PFSK-1 (cell line): ENCODE measurements around the gene UBXN10.

ENCODE experiments used
- FOXP2 ChIP-seq: optimal IDR thresholded peaks from 2 replicates; pipeline ENCODE3; 2011; ENCODE audit warnings: borderline replicate concordance, control low read depth, inconsistent platforms; ENCODE audit not compliant: insufficient read depth; ENCODE audit errors: extremely low read length, extremely low read depth
- POLR2AphosphoS5 ChIP-seq: IDR thresholded peaks from 2 replicates; pipeline ENCODE4 v1.6.1; 2012; ENCODE audit warnings: low read depth, mild to moderate bottlenecking, control low read depth, low read length, moderate library complexity
- SIN3A ChIP-seq: IDR thresholded peaks from 2 replicates; pipeline ENCODE4 v1.6.1; 2012; ENCODE audit warnings: mild to moderate bottlenecking, low read length, moderate library complexity, borderline replicate concordance; ENCODE audit not compliant: insufficient read depth
- TAF1 ChIP-seq: IDR thresholded peaks from 2 replicates; pipeline ENCODE4 v1.6.1; 2012; ENCODE audit warnings: low read length, control low read depth, borderline replicate concordance; ENCODE audit not compliant: insufficient read depth
- TF ChIP-seq, protein P1 (sequence below), 2 experiments: IDR thresholded peaks; 2 replicates each; pipeline versions ENCODE4 v1.6.1 to v1.8.0; 2011 to 2012; ENCODE audit warnings: low read depth in 2 of 2, low read length in 2 of 2, control low read depth in 1 of 2, inconsistent platforms in 1 of 2, mild to moderate bottlenecking in 1 of 2, moderate library complexity in 1 of 2; ENCODE audit not compliant: insufficient read depth in 1 of 2

The UBXN10 gene

DNA sequence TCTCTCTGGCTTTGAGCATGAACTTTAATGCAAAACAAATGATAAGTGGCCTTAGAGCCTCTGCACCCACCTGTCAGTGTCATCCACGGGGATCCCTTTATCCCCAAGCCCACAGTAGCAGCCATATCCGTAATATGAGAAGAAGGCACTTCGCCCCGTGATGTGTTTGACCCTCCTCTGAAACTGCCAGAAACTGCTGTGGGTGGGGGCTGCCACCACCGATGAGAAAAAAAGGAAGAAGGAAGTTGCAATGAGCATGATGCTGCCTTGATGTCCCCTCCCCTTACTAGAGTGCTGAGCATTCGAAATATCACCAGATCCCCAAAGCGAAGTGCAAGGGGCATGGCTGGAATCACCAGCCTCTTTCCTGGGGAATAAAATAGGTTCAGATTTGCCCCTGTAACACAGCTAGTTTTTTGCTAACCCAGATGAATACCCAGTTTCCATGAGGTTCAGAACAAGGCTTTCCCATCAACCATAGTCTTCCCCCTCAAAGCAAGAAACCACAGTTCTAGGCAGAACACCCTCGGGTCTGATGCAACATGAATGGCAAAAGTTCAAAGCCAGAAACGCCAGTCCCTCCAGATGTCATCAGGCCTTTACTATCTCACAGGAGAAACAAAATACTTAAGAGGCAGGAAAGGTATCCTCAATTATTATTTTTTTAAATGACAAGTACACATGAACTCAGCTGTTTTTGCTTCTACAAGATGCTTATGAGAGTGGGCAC is 10.8 kb upstream of the UBXN10 start:
- TF ChIP-seq POLR2AphosphoS5 (no peak), FOXP2 (no peak), TAF1 (no peak), SIN3A (no peak)
- TF ChIP-seq, protein P1, sequence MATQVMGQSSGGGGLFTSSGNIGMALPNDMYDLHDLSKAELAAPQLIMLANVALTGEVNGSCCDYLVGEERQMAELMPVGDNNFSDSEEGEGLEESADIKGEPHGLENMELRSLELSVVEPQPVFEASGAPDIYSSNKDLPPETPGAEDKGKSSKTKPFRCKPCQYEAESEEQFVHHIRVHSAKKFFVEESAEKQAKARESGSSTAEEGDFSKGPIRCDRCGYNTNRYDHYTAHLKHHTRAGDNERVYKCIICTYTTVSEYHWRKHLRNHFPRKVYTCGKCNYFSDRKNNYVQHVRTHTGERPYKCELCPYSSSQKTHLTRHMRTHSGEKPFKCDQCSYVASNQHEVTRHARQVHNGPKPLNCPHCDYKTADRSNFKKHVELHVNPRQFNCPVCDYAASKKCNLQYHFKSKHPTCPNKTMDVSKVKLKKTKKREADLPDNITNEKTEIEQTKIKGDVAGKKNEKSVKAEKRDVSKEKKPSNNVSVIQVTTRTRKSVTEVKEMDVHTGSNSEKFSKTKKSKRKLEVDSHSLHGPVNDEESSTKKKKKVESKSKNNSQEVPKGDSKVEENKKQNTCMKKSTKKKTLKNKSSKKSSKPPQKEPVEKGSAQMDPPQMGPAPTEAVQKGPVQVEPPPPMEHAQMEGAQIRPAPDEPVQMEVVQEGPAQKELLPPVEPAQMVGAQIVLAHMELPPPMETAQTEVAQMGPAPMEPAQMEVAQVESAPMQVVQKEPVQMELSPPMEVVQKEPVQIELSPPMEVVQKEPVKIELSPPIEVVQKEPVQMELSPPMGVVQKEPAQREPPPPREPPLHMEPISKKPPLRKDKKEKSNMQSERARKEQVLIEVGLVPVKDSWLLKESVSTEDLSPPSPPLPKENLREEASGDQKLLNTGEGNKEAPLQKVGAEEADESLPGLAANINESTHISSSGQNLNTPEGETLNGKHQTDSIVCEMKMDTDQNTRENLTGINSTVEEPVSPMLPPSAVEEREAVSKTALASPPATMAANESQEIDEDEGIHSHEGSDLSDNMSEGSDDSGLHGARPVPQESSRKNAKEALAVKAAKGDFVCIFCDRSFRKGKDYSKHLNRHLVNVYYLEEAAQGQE (IDR thresholded peaks at IDR 0.05; ENCODE audit: insufficient read depth in 1 of 2, low read depth in 2 of 2, low read length in 2 of 2) = no peak

DNA sequence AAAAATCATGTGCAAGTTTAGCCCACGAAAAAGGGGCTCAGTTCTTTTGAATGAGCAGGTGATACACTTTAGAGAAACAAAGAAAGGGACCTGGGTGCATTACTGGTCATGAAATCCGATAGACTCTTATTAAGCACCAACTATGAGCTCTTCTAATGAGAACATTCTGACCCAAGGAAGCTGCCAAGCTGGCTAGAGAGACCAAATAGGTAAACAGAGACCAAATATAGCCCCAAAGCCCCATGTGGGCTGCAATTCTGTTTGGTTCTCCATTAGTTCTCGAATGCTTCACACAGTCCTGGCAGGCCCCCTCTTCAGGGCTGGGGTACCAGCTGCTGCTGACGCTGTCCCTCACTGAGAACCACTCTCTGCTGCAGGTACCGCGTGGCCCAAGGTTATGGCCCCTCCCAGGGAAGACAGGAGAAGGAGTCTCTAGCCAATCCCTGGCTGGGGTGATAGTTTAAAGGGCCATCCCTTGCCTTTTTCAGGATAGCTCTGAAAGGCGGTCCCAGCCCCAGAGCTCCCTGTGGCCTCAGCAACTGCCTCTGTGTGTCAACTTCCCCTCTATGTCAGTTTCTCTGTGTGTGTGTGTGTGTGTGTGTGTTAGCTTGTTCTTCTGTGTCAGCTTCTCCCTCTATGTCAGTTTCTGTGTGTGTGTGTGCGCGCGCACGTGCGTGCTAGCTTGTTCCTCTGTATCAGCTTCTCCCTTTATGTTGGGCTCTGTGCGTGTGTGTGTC is 7.1 kb upstream of the UBXN10 start:
- TF ChIP-seq POLR2AphosphoS5 (no peak), FOXP2 (no peak), TAF1 (no peak), SIN3A (no peak)
- TF ChIP-seq, protein P1 (IDR thresholded peaks at IDR 0.05; ENCODE audit: insufficient read depth in 1 of 2, low read depth in 2 of 2, low read length in 2 of 2) = no peak

DNA sequence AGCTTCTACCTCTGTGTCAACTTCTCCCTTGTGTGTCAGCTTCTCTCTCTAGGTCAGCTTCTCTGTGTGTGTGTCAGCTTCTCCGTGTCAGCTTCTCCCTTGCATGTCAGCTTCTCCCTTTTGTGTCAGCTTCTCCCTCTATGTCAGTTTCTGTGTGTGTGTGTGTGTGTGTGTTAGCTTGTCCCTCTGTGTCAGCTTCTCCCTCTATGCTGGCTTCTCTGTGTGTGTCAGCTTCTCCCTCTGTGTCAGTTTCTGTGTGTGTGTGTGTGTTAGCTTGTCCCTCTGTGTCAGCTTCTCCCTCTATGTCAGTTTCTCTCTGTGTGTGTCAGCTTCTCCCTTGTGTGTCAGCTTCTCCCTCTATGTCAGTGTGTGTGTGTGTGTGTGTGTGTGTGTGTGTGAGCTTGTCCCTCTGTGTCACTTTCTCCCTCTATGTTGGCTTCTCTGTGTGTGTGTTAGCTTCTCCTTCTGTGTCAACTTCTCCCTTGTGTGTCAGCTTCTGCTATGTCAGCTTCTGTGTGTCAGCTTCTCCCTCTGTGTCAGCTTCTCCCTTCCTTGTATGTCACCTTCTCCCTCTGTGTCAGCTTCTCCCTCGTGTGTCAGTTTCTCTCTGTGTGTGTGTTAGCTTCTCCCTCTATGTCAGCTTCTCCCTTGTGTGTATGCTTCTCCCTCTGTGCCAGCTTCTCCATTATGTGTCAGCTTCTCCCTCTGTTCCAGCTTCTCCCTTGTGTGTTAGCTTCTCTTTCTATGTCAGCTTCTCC is 6.3 kb upstream of the UBXN10 start:
- TF ChIP-seq POLR2AphosphoS5 (no peak), SIN3A (no peak), FOXP2 (no peak), TAF1 (no peak)
- TF ChIP-seq, protein P1 (IDR thresholded peaks at IDR 0.05; ENCODE audit: insufficient read depth in 1 of 2, low read depth in 2 of 2, low read length in 2 of 2) = no peak

DNA sequence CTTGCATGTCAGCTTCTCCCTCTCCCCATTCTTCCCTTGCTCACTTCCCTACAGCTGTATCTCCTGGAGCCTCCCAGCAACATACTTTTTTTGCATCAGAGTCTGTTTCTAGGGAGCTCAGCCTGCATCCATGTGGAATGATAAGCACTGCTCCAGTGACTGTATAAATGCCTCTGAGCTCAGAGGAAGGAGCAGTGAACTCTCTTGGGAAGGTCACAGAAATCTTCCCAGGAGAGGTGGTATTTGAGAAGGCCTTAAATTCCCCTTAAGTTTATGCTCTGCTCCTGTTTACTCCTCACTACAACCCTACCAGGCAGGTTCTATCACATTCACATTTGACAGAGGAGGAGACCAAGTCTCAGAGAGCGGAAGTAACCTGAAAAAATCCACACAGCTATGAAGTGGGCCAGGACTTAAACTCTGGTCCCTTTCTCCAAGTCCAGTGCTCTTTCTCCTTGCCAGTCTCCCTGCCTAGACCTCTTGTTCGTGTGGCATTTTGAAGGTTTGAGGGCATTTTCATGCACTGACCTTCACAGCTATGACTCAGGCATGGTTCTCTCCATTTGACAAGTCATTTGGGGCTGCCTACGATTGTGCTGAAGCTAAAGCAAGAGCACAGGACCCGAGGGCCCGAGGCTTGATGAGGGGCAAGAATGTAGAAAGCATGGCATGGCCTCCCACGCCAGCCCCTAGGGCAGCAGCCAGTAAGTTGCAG is 5.6 kb upstream of the UBXN10 start:
- no peak for TF ChIP-seq FOXP2
- TF ChIP-seq SIN3A = no peak
- TF ChIP-seq, protein P1 (IDR thresholded peaks at IDR 0.05; ENCODE audit: insufficient read depth in 1 of 2, low read depth in 2 of 2, low read length in 2 of 2) = no peak
- no peak for TF ChIP-seq POLR2AphosphoS5
- no peak for TF ChIP-seq TAF1
